SW480 (cell line): ENCODE data around the gene LAMC2.

ENCODE experiments used
- DNase-seq: peaks from one replicate; pipeline ENCODE4 v3.0.0-alpha.2; 2016; ENCODE audit warnings: low spot score

The LAMC2 gene

GRCh38 chr1:183287191-183287675 lies 101.2 kb downstream of the LAMC2 start:
- DNase-seq, result no peak

- no peak for DNase-seq
Observed at GRCh38 chr1:183288583-183288982, 102.5 kb downstream of the LAMC2 start.

- DNase-seq, result no peak
Observed at GRCh38 chr1:183289051-183289496, 103.0 kb downstream of the LAMC2 start.

- no peak for DNase-seq
Observed at GRCh38 chr1:183290628-183291027, 104.6 kb downstream of the LAMC2 start.

GRCh38 chr1:183291216-183291762 lies 105.2 kb downstream of the LAMC2 start:
- no peak for DNase-seq

- DNase-seq, result no peak
Observed at GRCh38 chr1:183291802-183292514, 105.9 kb downstream of the LAMC2 start.

GRCh38 chr1:183293241-183293640 lies 107.2 kb downstream of the LAMC2 start:
- DNase-seq, result no peak

- no peak for DNase-seq
Observed at GRCh38 chr1:183293876-183294275, 107.8 kb downstream of the LAMC2 start.
